ENCODE data around the gene NPAS3. TPM values are rescaled to one million over a fixed set of nuclear protein-coding genes. Genes with fewer than 3 reads are reported as not detected.

Gene NPAS3
- total RNA-seq, 1 experiment from 2014 or later, result not detected

DNA sequence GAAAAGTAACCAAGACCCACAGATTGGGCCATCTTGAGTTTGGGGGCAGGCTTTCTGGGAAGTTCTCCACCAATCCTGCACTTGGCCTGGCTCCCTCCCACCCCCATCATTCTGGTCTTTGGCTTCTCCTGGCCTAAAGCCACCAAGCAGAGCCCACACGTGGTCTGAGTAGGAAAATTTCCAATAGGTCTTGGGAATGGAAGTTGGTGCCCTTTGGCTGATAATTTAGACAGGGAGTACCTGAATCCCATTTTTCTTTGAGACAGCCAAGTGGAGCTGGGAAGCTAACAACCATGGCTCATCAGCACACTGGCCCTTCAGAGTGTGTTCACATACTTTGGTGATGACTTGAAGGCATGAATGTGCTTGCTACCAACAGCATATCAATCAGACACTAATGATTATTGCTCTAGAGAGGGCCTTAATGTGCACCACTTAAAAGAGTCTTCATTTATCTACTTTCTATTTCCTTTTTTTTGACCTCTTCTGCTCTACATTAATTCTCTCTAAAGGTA is 856.2 kb downstream of the NPAS3 start:
- no peaks in the 10 kb centered on the region for H4K20me1 ChIP-seq (ENCODE audit: insufficient read depth)
- no peaks in the 10 kb centered on the region for H3K9me3 ChIP-seq (ENCODE audit: control insufficient read depth in 1 of 2, insufficient read depth in 1 of 2, low read depth in 1 of 2, low read length in 2 of 2)
- ChIA-PET POLR2A (no interaction called here), CTCF (no interaction called here), RAD21 (ENCODE audit: low non-redundant PET in 1 of 2, low total read pairs in 2 of 2, uncharacterized antibody in 2 of 2, unreplicated experiment in 2 of 2) (no interaction called here)
- no TSS peak for BruUV-seq (replicated peaks)
- DNase-seq (ENCODE audit: low read depth, low spot score) (no peak), ATAC-seq (no peak)
- no peak overlapping the region for H3K4me3 ChIP-seq (replicated peaks in 1 of 2; ENCODE audit: low read depth in 1 of 2, low read length in 2 of 2)
- no peaks in the 10 kb centered on the region for H3K79me2 ChIP-seq (ENCODE audit: insufficient read depth, low read length)
- no peaks in the 10 kb centered on the region for H3K9me2 ChIP-seq (ENCODE audit: insufficient read depth)
- no peaks in the 10 kb centered on the region for H3K36me3 ChIP-seq (ENCODE audit: control insufficient read depth in 1 of 2, insufficient read depth in 2 of 2, low read length in 2 of 2)
- no peak overlapping the region for H2AFZ ChIP-seq (ENCODE audit: low read depth, low read length, poor library complexity, severe bottlenecking)
- H3K4me2 ChIP-seq (ENCODE audit: low read length), result no peak overlapping the region
- peaks cover 45% of the 10 kb centered on the region for H3K27me3 ChIP-seq (ENCODE audit: insufficient read depth, low read length)
- intact Hi-C loops (cut with micrococcal nuclease), result loop anchor here (5.0 kb wide), 1 partner anchor 318 kb away; no protein-coding TSS in a partner anchor
- H3K9ac ChIP-seq (ENCODE audit: low read length), result no peak overlapping the region
- TF ChIP-seq FOSL1 (IDR thresholded peaks at IDR 0.05; ENCODE audit: low read depth) (no peak), YY1 (IDR thresholded peaks at IDR 0.05; ENCODE audit: extremely low read depth, insufficient replicate concordance, low read depth, low read length) (no peak), CEBPB (IDR thresholded peaks at IDR 0.05; ENCODE audit: low read depth) (no peak), POLR2AphosphoS5 (IDR thresholded peaks at IDR 0.05; ENCODE audit: low read depth, low read length) (no peak), SRF (IDR thresholded peaks at IDR 0.05; ENCODE audit: low read depth) (no peak), CBX3 (IDR thresholded peaks at IDR 0.05; ENCODE audit: low read depth) (no peak), RAD21 (IDR thresholded peaks at IDR 0.05; ENCODE audit: low read depth) (no peak)
- TF ChIP-seq, protein P1, sequence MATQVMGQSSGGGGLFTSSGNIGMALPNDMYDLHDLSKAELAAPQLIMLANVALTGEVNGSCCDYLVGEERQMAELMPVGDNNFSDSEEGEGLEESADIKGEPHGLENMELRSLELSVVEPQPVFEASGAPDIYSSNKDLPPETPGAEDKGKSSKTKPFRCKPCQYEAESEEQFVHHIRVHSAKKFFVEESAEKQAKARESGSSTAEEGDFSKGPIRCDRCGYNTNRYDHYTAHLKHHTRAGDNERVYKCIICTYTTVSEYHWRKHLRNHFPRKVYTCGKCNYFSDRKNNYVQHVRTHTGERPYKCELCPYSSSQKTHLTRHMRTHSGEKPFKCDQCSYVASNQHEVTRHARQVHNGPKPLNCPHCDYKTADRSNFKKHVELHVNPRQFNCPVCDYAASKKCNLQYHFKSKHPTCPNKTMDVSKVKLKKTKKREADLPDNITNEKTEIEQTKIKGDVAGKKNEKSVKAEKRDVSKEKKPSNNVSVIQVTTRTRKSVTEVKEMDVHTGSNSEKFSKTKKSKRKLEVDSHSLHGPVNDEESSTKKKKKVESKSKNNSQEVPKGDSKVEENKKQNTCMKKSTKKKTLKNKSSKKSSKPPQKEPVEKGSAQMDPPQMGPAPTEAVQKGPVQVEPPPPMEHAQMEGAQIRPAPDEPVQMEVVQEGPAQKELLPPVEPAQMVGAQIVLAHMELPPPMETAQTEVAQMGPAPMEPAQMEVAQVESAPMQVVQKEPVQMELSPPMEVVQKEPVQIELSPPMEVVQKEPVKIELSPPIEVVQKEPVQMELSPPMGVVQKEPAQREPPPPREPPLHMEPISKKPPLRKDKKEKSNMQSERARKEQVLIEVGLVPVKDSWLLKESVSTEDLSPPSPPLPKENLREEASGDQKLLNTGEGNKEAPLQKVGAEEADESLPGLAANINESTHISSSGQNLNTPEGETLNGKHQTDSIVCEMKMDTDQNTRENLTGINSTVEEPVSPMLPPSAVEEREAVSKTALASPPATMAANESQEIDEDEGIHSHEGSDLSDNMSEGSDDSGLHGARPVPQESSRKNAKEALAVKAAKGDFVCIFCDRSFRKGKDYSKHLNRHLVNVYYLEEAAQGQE (IDR thresholded peaks at IDR 0.05; ENCODE audit: low read depth), result no peak
- TF ChIP-seq, protein P2, sequence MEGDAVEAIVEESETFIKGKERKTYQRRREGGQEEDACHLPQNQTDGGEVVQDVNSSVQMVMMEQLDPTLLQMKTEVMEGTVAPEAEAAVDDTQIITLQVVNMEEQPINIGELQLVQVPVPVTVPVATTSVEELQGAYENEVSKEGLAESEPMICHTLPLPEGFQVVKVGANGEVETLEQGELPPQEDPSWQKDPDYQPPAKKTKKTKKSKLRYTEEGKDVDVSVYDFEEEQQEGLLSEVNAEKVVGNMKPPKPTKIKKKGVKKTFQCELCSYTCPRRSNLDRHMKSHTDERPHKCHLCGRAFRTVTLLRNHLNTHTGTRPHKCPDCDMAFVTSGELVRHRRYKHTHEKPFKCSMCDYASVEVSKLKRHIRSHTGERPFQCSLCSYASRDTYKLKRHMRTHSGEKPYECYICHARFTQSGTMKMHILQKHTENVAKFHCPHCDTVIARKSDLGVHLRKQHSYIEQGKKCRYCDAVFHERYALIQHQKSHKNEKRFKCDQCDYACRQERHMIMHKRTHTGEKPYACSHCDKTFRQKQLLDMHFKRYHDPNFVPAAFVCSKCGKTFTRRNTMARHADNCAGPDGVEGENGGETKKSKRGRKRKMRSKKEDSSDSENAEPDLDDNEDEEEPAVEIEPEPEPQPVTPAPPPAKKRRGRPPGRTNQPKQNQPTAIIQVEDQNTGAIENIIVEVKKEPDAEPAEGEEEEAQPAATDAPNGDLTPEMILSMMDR (IDR thresholded peaks at IDR 0.05 in 2 of 3, conservative IDR thresholded peaks at IDR 0.05 in 1 of 3; ENCODE audit: borderline replicate concordance in 1 of 3, insufficient read depth in 1 of 3, low read depth in 2 of 3, low read length in 2 of 3), result no peak
- H3K4me1 ChIP-seq (ENCODE audit: control insufficient read depth in 1 of 2, insufficient read depth in 2 of 2, low read length in 2 of 2), result peaks cover 3 to 6% of the 10 kb centered on the region in 2 experiments; a peak in 1 of 4 replicates
- no peak overlapping the region for H3K27ac ChIP-seq (ENCODE audit: low read depth, low read length)
